HUES48 (cell line): Measurements from ENCODE around the gene JADE2.
"Not testable (repeated sequence)": the region's sequence is repeated elsewhere in the genome, so short reads cannot be mapped to it uniquely, and the experiment has no call there.

ENCODE experiments used
- H3K27ac ChIP-seq: one replicate; pipeline ENCODE4 v1.7.0; 2013; ENCODE audit warnings: low read depth, low read length, inconsistent platforms
- H3K27me3 ChIP-seq: 2 replicates; pipeline ENCODE4 v1.6.1; 2013; ENCODE audit warnings: mild to moderate bottlenecking, low read length; ENCODE audit not compliant: control insufficient read depth, insufficient read depth
- H3K36me3 ChIP-seq: 2 replicates; pipeline ENCODE4 v1.6.1; 2013; ENCODE audit warnings: low read length; ENCODE audit not compliant: control insufficient read depth, insufficient read depth
- H3K4me1 ChIP-seq: 2 replicates; pipeline ENCODE4 v1.6.1; 2013; ENCODE audit warnings: mild to moderate bottlenecking, low read length; ENCODE audit not compliant: control insufficient read depth, insufficient read depth
- H3K4me3 ChIP-seq: 2 replicates; pipeline ENCODE4 v1.5.1; 2013; ENCODE audit warnings: mild to moderate bottlenecking, low read depth, low read length
- H3K9ac ChIP-seq: 2 replicates; pipeline ENCODE4 v1.6.1; 2013; ENCODE audit warnings: mild to moderate bottlenecking, low read depth, low read length, moderate library complexity
- H3K9me3 ChIP-seq: 2 replicates; pipeline ENCODE4 v1.6.1; 2013; ENCODE audit warnings: low read length; ENCODE audit not compliant: control insufficient read depth, insufficient read depth

Gene JADE2

GRCh38 chr5:134583766-134584165 is 58.3 kb downstream of the JADE2 start:
- Histone ChIP-seq H3K9ac (no peak overlapping the region), H3K4me1 (peaks cover 3% of the 10 kb centered on the region; the same call in 1 of the 2 replicates), H3K4me3 (no peak overlapping the region), H3K27me3 (no peaks in the 10 kb centered on the region), H3K27ac (no peak overlapping the region), H3K36me3 (peaks cover 19% of the 10 kb centered on the region), H3K9me3 (no peaks in the 10 kb centered on the region)

DNA sequence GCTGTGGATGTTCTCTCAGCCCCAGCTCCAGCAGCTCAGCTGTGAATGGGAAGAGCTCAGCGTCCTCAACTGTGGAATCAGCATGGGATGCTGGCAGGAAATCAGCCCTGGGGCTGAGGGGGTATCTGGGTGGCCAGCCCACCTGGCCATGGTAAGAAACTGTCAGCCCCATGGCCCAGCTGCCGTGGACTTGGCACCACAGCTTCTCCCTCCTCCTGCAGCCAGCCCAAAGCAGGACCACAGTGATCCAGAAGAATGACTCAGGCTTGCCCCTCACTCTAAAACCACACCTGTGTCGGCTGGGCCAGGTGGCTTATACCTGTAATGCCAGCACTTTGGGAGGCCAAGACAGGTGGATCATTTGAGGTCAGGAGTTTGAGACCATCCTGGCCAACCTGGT is 59.2 kb downstream of the JADE2 start:
- H3K27ac ChIP-seq: no peak overlapping the region

GRCh38 chr5:134585966-134586365 is 60.5 kb downstream of the JADE2 start:
- Histone ChIP-seq H3K9ac (no peak overlapping the region), H3K27me3 (no peaks in the 10 kb centered on the region), H3K27ac (no peak overlapping the region), H3K4me3 (no peak overlapping the region), H3K9me3 (no peaks in the 10 kb centered on the region), H3K4me1 (peaks cover 3% of the 10 kb centered on the region; the same call in 1 of the 2 replicates), H3K36me3 (peaks cover 2% of the 10 kb centered on the region; the same call in 1 of the 2 replicates)

More for the DNA sequence above, 59.2 kb downstream of the JADE2 start:
- no peaks in the 10 kb centered on the region for H3K9me3 ChIP-seq
- H3K9ac ChIP-seq: no peak overlapping the region
- H3K36me3 ChIP-seq: peaks cover 10% of the 10 kb centered on the region
- H3K4me3 ChIP-seq: no peak overlapping the region
- no peaks in the 10 kb centered on the region for H3K27me3 ChIP-seq
- peaks cover 3% of the 10 kb centered on the region; the same call in 1 of the 2 replicates for H3K4me1 ChIP-seq

- no peak overlapping the region for H3K9ac ChIP-seq
Observed at GRCh38 chr5:134586866-134587524, 61.5 kb downstream of the JADE2 start.

GRCh38 chr5:134590992-134591659 is 65.7 kb downstream of the JADE2 start:
- peaks cover 29% of the 10 kb centered on the region for H3K4me1 ChIP-seq
- H3K9ac ChIP-seq: no peak overlapping the region
- H3K4me3 ChIP-seq: no peak overlapping the region
- H3K27me3 ChIP-seq: no peaks in the 10 kb centered on the region
- no peak overlapping the region for H3K27ac ChIP-seq
- H3K9me3 ChIP-seq: no peaks in the 10 kb centered on the region
- no peaks in the 10 kb centered on the region for H3K36me3 ChIP-seq

More at GRCh38 chr5:134586866-134587524, 61.5 kb downstream of the JADE2 start:
- Histone ChIP-seq H3K36me3 (no peaks in the 10 kb centered on the region), H3K27ac (peak overlapping the region; percentile 52), H3K9me3 (no peaks in the 10 kb centered on the region), H3K4me1 (peaks cover 13% of the 10 kb centered on the region), H3K4me3 (no peak overlapping the region), H3K27me3 (no peaks in the 10 kb centered on the region)

GRCh38 chr5:134592141-134592746 is 66.8 kb downstream of the JADE2 start:
- Histone ChIP-seq H3K27me3 (no peaks in the 10 kb centered on the region), H3K4me3 (peak overlapping the region; percentile 31; the same call in 1 of the 2 replicates), H3K9ac (peak overlapping the region; percentile 58), H3K27ac (peak overlapping the region; percentile 90), H3K36me3 (no peaks in the 10 kb centered on the region), H3K9me3 (no peaks in the 10 kb centered on the region), H3K4me1 (peaks cover 25% of the 10 kb centered on the region)

DNA sequence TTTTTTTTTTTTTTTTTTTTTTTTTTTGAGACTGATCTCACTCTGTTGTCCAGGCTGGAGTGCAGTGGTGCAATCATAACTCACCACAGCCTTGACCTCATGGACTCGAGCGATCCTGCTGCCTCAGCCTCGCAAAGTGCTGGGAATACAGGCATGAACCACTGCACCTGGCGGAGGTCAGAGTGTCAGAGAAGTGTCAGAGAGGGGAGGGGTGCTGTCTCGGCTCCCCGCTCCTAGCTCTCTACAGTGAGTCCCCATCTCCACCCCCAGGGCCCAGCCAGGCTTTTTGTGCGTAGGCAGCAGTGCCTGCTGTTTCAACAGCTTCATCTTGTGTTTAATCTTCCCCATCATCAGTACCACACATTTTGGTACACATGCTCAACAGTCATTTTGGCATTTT is 68.9 kb downstream of the JADE2 start:
- no peak overlapping the region for H3K27ac ChIP-seq
- peaks cover 30% of the 10 kb centered on the region for H3K4me1 ChIP-seq
- no peak overlapping the region for H3K9ac ChIP-seq

GRCh38 chr5:134594797-134595457 is 69.5 kb downstream of the JADE2 start:
- H3K27me3 ChIP-seq: no peaks in the 10 kb centered on the region
- H3K36me3 ChIP-seq: no peaks in the 10 kb centered on the region
- no peaks in the 10 kb centered on the region for H3K9me3 ChIP-seq
- peaks cover 30% of the 10 kb centered on the region for H3K4me1 ChIP-seq
- no peak overlapping the region for H3K9ac ChIP-seq
- no peak overlapping the region for H3K4me3 ChIP-seq
- no peak overlapping the region for H3K27ac ChIP-seq

More for the DNA sequence above, 68.9 kb downstream of the JADE2 start:
- Histone ChIP-seq H3K9me3 (no peaks in the 10 kb centered on the region), H3K4me3 (no peak overlapping the region), H3K27me3 (no peaks in the 10 kb centered on the region), H3K36me3 (no peaks in the 10 kb centered on the region)

- no peaks in the 10 kb centered on the region for H3K9me3 ChIP-seq
- H3K9ac ChIP-seq: no peak overlapping the region
- H3K27me3 ChIP-seq: no peaks in the 10 kb centered on the region
- H3K4me3 ChIP-seq: no peak overlapping the region
- peaks cover 30% of the 10 kb centered on the region for H3K4me1 ChIP-seq
- H3K27ac ChIP-seq: no peak overlapping the region
- no peaks in the 10 kb centered on the region for H3K36me3 ChIP-seq
Observed at GRCh38 chr5:134595458-134595838, 70.0 kb downstream of the JADE2 start.

- H3K4me1 ChIP-seq, H3K4me3 ChIP-seq, H3K9me3 ChIP-seq, H3K9ac ChIP-seq, H3K27me3 ChIP-seq, H3K27ac ChIP-seq: not testable (repeated sequence)
- peaks cover 11% of the 10 kb centered on the region for H3K36me3 ChIP-seq
Observed at GRCh38 chr5:134599820-134600219, 74.3 kb downstream of the JADE2 start.
